Adrenal gland (tissue), 5 donors: Measurements from ENCODE around the gene VSIR.

ENCODE experiments used
- CTCF ChIP-seq, 6 experiments: fragments of 450-650 bp in 4 of 6; fragments of 200-600 bp in 2 of 6; sonication (generic) in 1 of 6; IDR thresholded peaks; 1 replicate in 5 of 6; 2 replicates in 1 of 6; pipeline versions ENCODE4 v1.5.1 to v1.8.0; 2016 to 2021; ENCODE audit warnings: antibody characterized with exemption in 6 of 6, mild to moderate bottlenecking in 2 of 6, moderate library complexity in 1 of 6
- POLR2A ChIP-seq, 2 donors: fragments of 450-650 bp; IDR thresholded peaks; one replicate each; pipeline ENCODE4 v1.6.1; 2017; ENCODE audit warnings: antibody characterized with exemption in 2 of 2, mild to moderate bottlenecking in 2 of 2, moderate library complexity in 1 of 2
- donor health status: DM: no; HTN: no; CAD: no.

- TF ChIP-seq CTCF (IDR thresholded peaks at IDR 0.05) (no peak), POLR2A (IDR thresholded peaks at IDR 0.05) (no peak)
Observed at GRCh38 chr10:71750986-71751385, 22.3 kb downstream of the VSIR start.
